Right ventricle myocardium inferior (tissue), 1 donor: ENCODE results near the gene DDX25. TPM values are rescaled to one million over a fixed set of nuclear protein-coding genes. Genes with fewer than 3 reads are reported as not detected.
A peak's percentile ranks its signal among the peaks of the same experiment; 100 is the strongest.

Experiments
- ATAC-seq: fragments of 200-7000 bp; cut with Tn5 transposase; one replicate; pipeline ENCODE4 v1.9.1; 2020; ENCODE audit warnings: mild to moderate bottlenecking, moderate library complexity
- DNase-seq: peaks from one replicate; pipeline ENCODE4 v3.0.0; 2021; ENCODE audit errors: missing footprints
- intact Hi-C: fragments of 100-400 bp; cut with DNase I; formaldehyde crosslinking; loops from one replicate; pipeline ENCODE4 v1.11.0; 2022
- total RNA-seq: library from RNA; stranded (reverse); fragmentation: NEBNext Ultra II Directional; extraction: Animal tissue kit (Norgen Biotek cat#: 25700); gene quantifications from one replicate; pipeline ENCODE4 v1.2.1, GENCODE V29; 2021
- donor health status: DM: no; HTN: yes; CAD: no; lungs with severe emphysema.

Gene DDX25
- total RNA-seq, 1 donor from 2014 or later, result not detected

DNA sequence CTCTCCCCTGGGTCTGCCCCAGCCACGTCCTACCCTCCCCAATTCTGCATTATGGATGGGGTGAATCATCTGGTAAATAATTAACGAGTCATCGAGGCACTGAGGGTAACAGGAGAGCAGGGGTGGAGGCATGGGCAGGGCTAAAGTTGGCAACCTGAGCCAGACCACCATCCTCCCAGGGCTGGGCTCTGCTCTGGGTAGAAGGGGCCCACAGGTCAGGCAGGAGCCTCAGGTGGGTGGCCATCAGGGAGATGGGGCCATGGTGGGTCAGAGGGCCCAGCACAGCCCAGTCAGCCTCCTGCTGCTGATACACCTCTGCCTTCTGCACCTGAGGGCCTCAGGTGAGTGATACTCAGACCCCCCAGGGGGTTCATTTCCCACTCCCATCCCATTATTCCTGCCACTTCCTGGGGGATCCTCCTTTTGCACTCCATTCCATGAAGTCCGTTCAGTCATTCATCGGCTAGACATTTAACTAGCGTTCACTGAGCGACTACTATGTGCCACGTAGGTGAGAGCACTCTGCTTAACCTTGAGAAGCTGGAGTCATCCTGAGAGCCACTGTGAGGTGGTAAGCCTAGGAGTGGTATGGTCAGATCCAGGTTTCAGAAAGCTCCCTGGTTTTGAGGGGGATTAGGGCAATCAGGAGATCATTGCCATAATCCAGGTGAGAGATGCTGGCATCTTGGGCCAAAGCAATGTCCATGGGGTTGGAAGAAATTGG is 41.7 kb downstream of the DDX25 start, which contains the start of gene VSIG10L2:
TSS of gene VSIG10L2 (plus strand) at position 248 of the 724 bp plus-strand sequence. CDS start at position 260, 12 bp downstream.
- ATAC-seq, result no peak
- DNase-seq, result no peak
- intact Hi-C loops, result no loop called here

DNA sequence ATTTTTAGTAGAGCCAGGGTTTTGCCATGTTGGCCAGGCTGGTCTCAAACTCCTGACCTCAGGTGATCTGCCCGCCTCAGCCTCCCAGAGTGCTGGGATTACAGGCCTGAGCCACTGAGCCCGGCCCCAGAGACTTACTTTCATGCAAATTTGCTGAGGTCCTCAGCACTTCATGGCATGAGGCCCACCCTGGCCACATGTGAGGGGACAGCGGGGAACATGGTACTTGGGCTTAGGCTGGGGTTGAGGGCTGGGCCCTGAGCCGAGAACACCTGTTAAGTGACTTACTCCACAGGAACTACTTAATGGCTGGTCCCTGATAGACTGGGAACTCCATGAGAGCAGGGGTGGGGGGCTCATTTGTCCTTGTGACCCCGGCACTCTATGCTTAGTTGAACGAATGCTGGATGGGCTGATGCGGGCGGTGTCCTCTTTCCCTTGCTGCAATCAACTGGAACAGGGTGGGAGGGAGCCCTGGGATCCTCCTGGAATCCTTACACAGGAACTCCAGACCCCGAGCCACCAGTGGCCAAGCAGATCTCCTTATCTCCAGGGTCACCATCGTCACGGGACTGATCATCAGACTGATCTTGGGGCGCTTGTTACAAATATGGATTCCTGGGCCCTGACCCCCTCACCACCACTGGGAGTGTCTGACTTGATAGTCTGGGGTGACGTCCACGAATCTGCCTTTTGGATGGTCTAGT is 42.6 kb downstream of the DDX25 start:
- intact Hi-C loops, result no loop called here
- DNase-seq (no peak), ATAC-seq (no peak)

DNA sequence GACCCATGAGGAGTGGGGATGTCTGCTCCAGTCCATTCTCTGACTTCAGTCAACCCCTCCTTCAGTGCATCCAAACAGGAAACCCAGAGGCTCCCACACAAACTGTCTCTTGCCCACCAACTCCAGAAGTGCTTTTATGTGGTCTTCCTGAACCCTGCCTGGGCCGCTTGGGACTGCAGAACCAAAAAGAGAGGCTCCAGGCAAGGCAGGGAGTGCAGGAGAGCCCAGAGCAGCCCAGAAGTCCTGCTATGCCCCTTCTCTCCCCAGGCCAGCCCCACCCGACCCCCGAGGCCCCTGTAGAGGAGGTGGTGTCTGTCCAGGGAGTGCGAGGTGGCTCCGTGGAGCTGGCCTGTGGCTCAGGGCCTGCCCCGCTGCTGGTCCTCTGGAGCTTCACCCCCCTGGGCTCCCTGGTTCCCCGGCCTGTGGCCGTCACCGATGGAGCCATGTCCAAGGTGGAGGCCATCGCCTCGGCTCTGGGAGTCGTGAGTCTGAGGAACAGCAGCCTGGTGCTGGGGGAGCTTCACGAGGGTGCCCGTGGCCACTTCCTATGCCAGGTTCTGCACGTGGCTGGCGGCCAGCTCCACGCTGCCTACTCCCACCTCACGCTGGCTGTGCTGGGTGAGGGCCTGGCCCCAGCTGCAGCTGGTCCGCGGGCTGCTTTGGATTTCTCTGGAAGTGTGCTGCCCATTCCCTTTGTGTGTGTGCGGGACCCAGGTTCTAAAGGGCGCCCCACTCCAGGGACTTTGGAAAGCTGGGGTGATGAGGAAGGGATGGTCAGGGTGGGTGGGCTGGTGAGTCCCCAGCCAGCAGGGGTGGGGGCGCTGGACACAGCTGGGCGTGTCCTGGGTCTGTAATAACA is 43.3 kb downstream of the DDX25 start:
- intact Hi-C loops, result no loop called here
- no peak for ATAC-seq

DNA sequence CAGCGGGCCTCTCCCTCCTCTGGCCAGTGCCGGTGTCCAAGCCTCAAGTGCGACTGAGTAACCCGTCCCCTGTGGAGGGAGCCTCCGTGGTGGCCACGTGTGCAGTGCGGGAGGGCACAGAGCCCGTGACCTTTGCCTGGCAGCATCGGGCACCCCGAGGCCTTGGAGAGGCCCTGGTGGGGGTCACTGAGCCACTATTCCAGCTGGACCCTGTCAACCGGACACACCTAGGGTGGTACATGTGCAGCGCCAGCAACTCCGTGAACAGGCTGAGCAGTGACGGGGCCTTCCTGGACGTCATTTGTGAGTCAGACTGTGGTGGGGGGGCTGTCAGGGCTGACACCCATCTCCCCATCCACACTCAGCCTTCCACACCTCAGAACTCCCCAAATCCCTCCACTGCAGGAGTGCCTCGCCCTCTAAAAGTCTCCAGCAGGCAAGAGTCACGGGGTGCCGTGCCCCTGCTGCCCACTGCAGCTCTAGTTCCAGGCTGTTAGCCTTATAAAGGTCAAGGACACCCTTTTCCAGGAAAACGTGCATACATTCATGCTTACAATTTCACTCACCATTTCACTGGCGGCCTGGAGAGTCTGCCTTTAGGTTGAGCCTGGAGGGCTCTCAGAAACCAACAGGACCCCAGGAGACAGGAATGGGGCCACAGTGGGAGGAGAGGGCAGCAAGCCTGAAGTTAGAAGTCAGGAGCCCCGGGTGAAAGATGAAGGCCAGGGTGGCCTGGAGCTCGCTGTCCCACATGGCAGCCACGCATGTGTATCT is 44.2 kb downstream of the DDX25 start:
- intact Hi-C loops, result no loop called here
- ATAC-seq, result no peak
- DNase-seq, result no peak

More for the DNA sequence above, 43.3 kb downstream of the DDX25 start:
- DNase-seq, result no peak

DNA sequence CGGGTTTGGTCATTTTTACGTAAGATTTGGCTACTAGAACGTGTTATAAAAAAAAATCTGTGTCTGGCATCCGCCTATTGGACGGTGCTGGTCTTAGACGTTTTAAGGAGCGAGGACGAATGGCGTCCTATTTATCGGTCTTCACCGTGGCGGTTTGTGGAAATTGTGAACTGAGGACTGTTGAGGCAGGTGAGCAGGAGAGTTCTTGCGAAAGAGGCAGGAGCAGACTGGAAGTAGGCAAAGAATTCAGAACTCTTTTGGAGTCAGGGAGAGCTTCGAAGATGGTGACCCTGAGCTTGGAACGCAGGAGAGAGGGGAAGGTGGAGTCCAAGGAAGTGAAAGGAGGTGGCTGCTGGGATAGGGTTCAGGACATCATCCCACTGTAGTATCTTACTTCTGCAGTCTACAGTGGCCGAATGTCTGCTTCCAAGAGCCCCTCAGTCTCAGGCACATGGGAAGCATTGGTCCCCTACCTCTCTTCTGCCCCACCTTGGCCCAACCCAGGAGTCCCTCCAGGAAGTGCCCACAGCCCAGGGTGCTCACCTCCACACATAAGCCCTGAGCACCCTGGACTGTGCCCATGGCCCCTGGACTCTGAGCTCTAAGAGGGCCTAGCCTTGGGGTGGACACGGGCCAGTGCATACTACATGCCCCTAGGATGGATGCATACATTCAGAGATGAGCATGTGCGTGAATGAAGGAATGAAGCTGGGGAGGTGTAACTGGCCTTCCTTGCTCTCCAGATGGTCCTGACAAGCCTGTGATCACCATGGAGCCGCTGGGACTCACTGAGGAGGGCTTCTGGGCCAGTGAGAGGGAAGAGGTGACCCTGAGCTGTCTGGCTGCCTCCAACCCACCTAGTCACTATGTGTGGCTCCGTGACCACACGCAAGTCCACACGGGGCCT is 45.2 kb downstream of the DDX25 start:
- ATAC-seq (no peak), DNase-seq (no peak)
- intact Hi-C loops, result loop anchor here (10.0 kb wide), 1 partner anchor 75 kb away; no protein-coding TSS in a partner anchor

DNA sequence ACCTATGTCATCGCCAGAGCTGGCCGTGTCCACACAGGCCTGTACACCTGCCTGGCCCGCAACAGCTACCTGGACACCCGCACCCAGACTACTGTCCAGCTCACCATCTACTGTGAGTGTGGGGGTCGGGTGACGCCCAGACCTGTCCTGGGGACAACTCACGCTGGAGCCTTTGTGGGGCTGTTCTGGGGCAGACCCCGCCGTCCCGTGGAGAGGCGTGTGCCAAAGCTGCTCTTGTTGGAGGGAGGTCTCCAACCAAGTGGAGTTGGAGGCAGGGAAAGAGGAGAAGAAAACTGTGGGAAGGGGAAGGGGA is 45.8 kb downstream of the DDX25 start:
- intact Hi-C loops, result loop anchor here (10.0 kb wide), 1 partner anchor 75 kb away; no protein-coding TSS in a partner anchor
- DNase-seq (no peak), ATAC-seq (no peak)

DNA sequence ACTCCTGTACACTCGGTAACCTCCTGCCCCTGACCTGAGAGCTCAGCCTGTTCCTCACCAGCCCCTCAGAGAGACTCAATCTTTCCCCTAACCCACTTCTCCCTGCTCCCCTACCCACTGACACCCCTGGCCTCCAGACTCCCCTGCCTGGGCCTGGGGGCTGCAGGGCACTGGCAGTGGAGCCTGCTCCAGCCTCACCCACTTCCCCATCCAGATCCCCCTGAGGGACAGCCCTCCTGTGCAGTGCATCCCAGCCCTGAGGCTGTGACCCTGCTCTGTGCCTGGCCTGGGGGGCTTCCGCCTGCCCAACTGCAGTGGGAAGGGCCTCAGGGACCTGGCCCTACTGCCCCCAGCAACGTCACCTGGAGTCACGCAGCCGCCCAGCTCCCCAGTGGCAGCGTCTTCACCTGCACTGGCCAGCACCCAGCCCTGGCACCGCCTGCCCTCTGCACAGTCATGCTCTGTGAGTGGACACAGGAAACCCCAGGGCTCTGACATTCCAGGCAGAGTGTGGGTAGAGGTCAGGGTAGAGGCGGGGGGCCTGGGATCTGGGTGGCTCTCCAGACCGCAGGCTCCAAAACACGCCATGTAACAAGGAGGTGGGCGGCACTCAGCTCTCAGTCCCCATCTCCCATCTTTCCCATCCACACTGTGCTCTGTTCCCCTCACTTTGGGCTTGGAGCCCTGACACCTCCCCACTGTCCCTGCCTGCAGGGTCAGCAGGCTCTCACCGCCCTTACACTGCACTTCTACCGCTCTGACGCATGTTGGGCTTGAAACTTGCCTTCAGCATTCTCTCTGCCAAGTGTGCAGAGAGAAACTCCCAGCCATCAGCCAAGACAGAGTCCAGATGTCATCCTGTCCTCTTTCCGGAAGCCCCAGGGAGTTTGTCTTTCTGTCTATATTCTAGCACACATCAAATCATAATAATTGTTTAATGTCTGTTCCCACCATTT is 46.7 kb downstream of the DDX25 start:
- peak; percentile 86 for ATAC-seq
- peak; percentile 88 for DNase-seq
- intact Hi-C loops, result loop anchor here (10.0 kb wide), 1 partner anchor 74 kb away; no protein-coding TSS in a partner anchor

DNA sequence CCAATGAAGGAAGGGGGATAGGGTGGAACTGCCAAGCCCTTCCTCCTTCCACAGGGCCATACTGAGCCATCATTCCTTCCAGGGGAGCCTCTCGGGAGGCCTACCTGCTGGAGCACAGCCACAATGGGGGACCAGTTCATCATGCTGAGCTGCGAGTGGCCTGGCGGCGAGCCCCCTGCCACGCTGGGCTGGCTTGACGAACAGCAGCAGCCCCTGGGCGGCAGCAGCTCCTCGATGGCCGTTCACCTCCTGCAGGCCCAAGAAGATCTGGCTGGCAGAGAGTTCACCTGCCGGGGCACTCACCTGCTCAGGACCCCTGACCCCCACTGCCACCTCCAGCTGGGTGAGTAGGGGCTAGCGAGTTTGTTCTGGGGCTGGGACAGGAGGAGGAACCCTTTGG is 47.4 kb downstream of the DDX25 start:
- DNase-seq (no peak), ATAC-seq (peak; percentile 7)
- intact Hi-C loops, result loop anchor here (10.0 kb wide), 1 partner anchor 73 kb away; no protein-coding TSS in a partner anchor

DNA sequence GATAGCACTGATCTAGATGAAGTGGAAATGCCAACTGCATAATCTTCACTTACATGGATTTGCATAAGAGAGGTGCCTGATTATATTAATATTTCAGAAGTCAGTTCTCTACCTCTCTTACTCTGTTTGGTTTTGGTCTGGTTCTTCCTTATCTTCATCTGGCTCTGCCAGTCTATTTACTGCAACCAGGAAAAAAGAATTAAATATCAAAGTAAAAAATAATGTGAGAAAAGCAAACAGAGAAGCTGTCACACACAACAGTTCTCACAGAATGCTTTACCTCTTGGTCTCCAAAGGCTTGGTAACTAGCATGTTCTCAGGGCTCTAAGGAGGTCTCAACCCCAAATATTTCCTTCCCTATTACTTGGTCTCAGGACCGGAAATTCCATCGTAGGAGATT is 48.3 kb downstream of the DDX25 start:
- ATAC-seq, result no peak
- no peak for DNase-seq
- intact Hi-C loops, result loop anchor here (10.0 kb wide), 1 partner anchor 72 kb away; no protein-coding TSS in a partner anchor

DNA sequence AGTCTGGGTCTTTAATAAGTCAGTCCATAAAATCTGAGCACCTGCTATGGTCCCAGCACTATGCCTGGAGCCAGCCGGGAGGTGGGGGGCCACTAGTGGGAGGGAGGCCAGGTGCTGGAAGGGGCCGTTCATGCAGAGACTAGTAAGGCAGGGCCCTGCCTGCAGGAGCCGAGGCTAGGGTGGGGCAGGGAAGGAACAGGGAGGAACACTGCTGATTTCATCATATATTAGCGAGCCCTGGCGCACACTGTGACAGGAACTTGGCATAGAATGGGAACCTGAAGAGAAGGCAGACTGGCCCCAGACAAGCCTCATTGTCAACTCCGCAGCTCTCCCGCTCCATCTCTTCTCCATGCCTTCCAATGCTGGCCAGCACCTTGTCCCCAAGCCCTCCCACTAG is 48.7 kb downstream of the DDX25 start:
- DNase-seq, result peak; percentile 85
- ATAC-seq, result peak; percentile 67
- intact Hi-C loops, result loop anchor here (10.0 kb wide), 1 partner anchor 72 kb away; no protein-coding TSS in a partner anchor

DNA sequence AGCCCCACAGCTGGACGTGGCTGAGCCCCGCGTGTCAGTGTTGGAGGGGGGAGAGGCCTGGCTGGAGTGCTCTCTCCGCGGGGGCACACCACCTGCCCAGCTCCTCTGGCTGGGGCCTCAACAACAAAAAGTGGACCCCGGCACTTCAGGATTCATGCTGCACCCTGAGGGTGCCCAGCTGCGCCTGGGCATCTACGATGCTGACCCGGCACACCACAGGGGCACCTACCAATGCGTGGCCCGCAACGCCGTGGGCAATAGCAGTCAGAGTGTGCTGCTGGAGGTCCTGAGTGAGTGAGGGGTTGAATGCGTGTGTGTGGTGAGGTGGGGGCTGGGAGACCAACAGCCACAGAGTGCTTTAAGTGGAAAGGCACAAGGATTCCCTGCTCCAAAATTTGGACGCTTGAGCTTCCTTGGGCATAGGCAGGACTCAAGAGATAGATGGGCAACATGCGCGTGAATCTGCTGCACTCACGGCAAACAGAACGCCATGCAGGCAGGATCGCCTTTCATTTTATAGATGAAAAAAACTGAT is 49.2 kb downstream of the DDX25 start:
- ATAC-seq (no peak), DNase-seq (no peak)
- intact Hi-C loops, result loop anchor here (10.0 kb wide), 1 partner anchor 71 kb away; no protein-coding TSS in a partner anchor

DNA sequence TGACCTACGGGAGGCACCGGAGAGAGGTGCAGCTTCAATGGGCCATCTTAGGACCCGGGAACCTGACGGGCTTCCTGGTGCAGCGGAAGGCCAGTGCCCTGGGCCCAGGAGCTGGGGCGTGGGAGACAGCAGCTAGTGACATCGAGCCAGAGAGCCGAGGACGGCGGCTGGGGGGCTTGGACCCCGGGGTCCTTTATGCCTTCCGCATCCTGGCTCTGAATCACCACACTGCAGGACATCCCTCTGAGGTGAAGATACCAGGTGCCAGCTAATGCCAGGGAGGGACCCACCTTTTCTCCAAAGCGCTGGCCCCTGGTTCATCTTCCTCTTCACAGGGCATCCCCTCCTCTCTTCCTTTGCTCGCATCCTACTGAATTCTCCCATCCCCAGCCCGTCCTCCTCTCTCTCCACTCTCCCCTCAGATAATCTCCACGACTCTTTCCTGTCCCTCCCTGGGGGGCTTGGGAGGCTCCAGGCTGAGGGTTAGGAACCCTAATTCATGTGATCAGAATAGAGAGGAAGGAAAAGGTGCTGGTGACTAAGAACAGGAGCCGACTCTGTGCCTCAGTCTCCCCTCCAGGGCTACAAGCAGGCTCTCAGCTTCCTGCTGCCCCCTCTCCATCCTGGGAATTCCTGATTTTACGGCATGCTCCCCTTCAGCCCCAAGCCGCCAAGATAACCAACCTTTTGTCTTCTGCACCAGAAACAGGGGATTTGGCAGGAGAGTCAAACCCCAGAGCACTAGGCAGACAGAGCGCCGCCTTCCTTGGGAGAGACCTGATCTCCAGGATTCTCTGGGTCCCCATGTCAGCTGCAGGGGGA is 50.0 kb downstream of the DDX25 start:
- intact Hi-C loops, result loop anchor here (10.0 kb wide), 1 partner anchor 70 kb away; no protein-coding TSS in a partner anchor
- ATAC-seq (no peak), DNase-seq (no peak)

DNA sequence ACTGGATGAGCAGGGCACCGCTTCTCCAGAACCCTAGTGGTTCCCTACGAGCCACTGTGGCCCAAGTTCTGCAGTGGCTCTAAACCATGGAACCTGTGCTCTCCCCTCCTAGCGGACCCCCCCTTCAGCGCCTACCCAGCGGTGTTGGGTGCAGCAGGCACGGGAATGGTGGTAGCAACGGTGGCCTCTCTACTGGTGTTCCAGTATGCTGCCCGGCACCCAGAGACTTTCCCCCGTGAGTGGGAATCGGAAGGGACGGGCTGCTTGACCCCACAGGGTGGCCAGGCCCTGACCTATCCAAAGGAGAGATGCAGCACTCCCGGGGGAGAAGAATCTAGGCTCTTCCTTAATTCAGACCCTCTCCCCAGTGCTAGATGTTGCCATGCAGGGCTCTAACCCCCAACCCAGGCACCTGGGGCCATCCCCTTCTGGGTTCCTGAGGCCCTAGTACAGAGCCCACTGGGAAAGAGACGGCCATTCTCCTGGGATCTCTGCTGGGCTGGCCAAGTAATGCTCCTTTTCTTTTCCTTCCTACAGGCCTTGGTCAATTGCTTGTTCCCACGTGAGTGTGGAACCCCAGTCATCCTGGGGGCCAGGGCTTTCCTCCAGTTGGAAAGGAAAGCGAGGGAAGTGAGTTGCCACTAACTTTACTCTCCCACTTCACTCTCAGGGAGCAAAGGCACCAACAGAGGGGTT is 50.8 kb downstream of the DDX25 start:
- no peak for DNase-seq
- ATAC-seq, result no peak
- intact Hi-C loops, result loop anchor here (10.0 kb wide), 1 partner anchor 70 kb away; no protein-coding TSS in a partner anchor

DNA sequence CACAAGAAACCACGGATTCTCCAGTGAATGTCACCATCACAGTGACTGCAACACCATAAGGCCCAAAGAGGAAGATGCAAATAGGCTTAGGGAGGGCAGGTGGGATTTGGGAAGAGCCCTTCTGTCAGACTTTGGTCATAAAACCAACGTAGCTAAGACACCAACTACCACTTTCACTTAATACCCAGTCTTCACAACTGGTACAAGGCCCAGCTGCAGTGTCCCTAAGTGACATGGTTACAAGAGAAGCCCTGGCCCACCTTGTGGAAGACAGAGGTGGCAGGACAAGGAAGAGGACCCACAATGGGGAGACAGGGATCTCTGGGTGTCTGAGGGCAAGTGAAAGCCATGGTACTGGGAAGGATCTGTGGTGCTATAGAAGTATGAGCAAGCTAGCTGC is 51.5 kb downstream of the DDX25 start:
- ATAC-seq, result no peak
- intact Hi-C loops, result loop anchor here (10.0 kb wide), 1 partner anchor 69 kb away; no protein-coding TSS in a partner anchor

More for the DNA sequence above, 51.5 kb downstream of the DDX25 start:
- DNase-seq, result no peak
